MG63 (cell line): ENCODE measurements around the gene GDF7. TPM values are rescaled to one million over a fixed set of nuclear protein-coding genes. Genes with fewer than 3 reads are reported as not detected.
A peak's percentile ranks its signal among the peaks of the same experiment; 100 is the strongest.

Source experiments
- DNase-seq: peaks from one replicate; pipeline ENCODE4 v3.0.0-alpha.2; 2020
- H3K27me3 ChIP-seq: fragments of 250-450 bp; sonication (Bioruptor Pico); 2 replicates; pipeline ENCODE4 v1.5.1; 2020; ENCODE audit warnings: mild to moderate bottlenecking, moderate library complexity
- H3K36me3 ChIP-seq: fragments of 250-450 bp; sonication (Bioruptor Pico); 2 replicates; pipeline ENCODE4 v1.5.1; 2020; ENCODE audit warnings: mild to moderate bottlenecking, moderate library complexity
- H3K4me3 ChIP-seq: fragments of 250-450 bp; sonication (Bioruptor Pico); 2 replicates; pipeline ENCODE4 v1.5.1; 2020; ENCODE audit warnings: mild to moderate bottlenecking, moderate library complexity
- H3K9me3 ChIP-seq: fragments of 250-450 bp; sonication (Bioruptor Pico); 2 replicates; pipeline ENCODE4 v1.5.1; 2020; ENCODE audit warnings: mild to moderate bottlenecking, moderate library complexity
- total RNA-seq: library from RNA; depleted of rRNA; stranded (reverse); fragments of >200 nt; shearing (Covaris generic); gene quantifications from 2 replicates; pipeline ENCODE4 v1.2.3, GENCODE V29; 2014; ENCODE audit warnings: low replicate concordance

GDF7 gene
- total RNA-seq, 1 experiment from 2014 or later: not detected

GRCh38 chr2:20673686-20674308, 6.9 kb downstream of the GDF7 start:
- H3K9me3 ChIP-seq: no peaks in the 10 kb centered on the region
- H3K4me3 ChIP-seq: no peak overlapping the region
- DNase-seq: no peak
- no peaks in the 10 kb centered on the region for H3K27me3 ChIP-seq
- H3K36me3 ChIP-seq: no peaks in the 10 kb centered on the region

GRCh38 chr2:20674309-20674965, 7.5 kb downstream of the GDF7 start:
- DNase-seq: no peak
- Histone ChIP-seq H3K36me3 (no peaks in the 10 kb centered on the region), H3K4me3 (no peak overlapping the region), H3K27me3 (no peaks in the 10 kb centered on the region), H3K9me3 (no peaks in the 10 kb centered on the region)

- Histone ChIP-seq H3K4me3 (no peak overlapping the region), H3K36me3 (no peaks in the 10 kb centered on the region), H3K27me3 (no peaks in the 10 kb centered on the region), H3K9me3 (no peaks in the 10 kb centered on the region)
- DNase-seq: peak; percentile 89
Observed at GRCh38 chr2:20674974-20675679, 8.2 kb downstream of the GDF7 start.

GRCh38 chr2:20675701-20676352, 8.9 kb downstream of the GDF7 start:
- Histone ChIP-seq H3K4me3 (no peak overlapping the region), H3K36me3 (no peaks in the 10 kb centered on the region), H3K27me3 (no peaks in the 10 kb centered on the region), H3K9me3 (no peaks in the 10 kb centered on the region)
- peak; percentile 19 for DNase-seq

- no peaks in the 10 kb centered on the region for H3K27me3 ChIP-seq
- H3K36me3 ChIP-seq: no peaks in the 10 kb centered on the region
- no peak for DNase-seq
- no peaks in the 10 kb centered on the region for H3K9me3 ChIP-seq
- no peak overlapping the region for H3K4me3 ChIP-seq
Observed at GRCh38 chr2:20676353-20677215, 9.6 kb downstream of the GDF7 start.

- H3K27me3 ChIP-seq: no peaks in the 10 kb centered on the region
- H3K36me3 ChIP-seq: no peaks in the 10 kb centered on the region
- no peak overlapping the region for H3K4me3 ChIP-seq
- no peaks in the 10 kb centered on the region for H3K9me3 ChIP-seq
- no peak for DNase-seq
Observed at GRCh38 chr2:20677301-20678085, 10.5 kb downstream of the GDF7 start.

GRCh38 chr2:20678086-20678395, 11.1 kb downstream of the GDF7 start:
- Histone ChIP-seq H3K9me3 (no peaks in the 10 kb centered on the region), H3K27me3 (no peaks in the 10 kb centered on the region), H3K4me3 (no peak overlapping the region), H3K36me3 (no peaks in the 10 kb centered on the region)
- no peak for DNase-seq

- no peaks in the 10 kb centered on the region for H3K27me3 ChIP-seq
- H3K4me3 ChIP-seq: no peak overlapping the region
- H3K9me3 ChIP-seq: no peaks in the 10 kb centered on the region
- DNase-seq: no peak
- H3K36me3 ChIP-seq: no peaks in the 10 kb centered on the region
Observed at GRCh38 chr2:20678780-20679179, 11.8 kb downstream of the GDF7 start.

GRCh38 chr2:20680744-20681375, 13.9 kb downstream of the GDF7 start:
- no peaks in the 10 kb centered on the region for H3K27me3 ChIP-seq
- no peak overlapping the region for H3K4me3 ChIP-seq
- no peaks in the 10 kb centered on the region for H3K36me3 ChIP-seq
- no peak for DNase-seq
- H3K9me3 ChIP-seq: no peaks in the 10 kb centered on the region

- H3K4me3 ChIP-seq: no peak overlapping the region
- no peaks in the 10 kb centered on the region for H3K27me3 ChIP-seq
- DNase-seq: no peak
- H3K36me3 ChIP-seq: no peaks in the 10 kb centered on the region
- no peaks in the 10 kb centered on the region for H3K9me3 ChIP-seq
Observed at GRCh38 chr2:20682167-20682920, 15.4 kb downstream of the GDF7 start.

GRCh38 chr2:20684581-20685063, 17.7 kb downstream of the GDF7 start:
- no peak for DNase-seq
- H3K4me3 ChIP-seq: no peak overlapping the region
- no peaks in the 10 kb centered on the region for H3K9me3 ChIP-seq
- no peaks in the 10 kb centered on the region for H3K36me3 ChIP-seq
- H3K27me3 ChIP-seq: no peaks in the 10 kb centered on the region

GRCh38 chr2:20687260-20687832, 20.4 kb downstream of the GDF7 start:
- no peaks in the 10 kb centered on the region for H3K9me3 ChIP-seq
- no peak overlapping the region for H3K4me3 ChIP-seq
- no peaks in the 10 kb centered on the region for H3K27me3 ChIP-seq
- H3K36me3 ChIP-seq: no peaks in the 10 kb centered on the region
- DNase-seq: no peak

- Histone ChIP-seq H3K4me3 (no peak overlapping the region), H3K27me3 (no peaks in the 10 kb centered on the region), H3K9me3 (no peaks in the 10 kb centered on the region), H3K36me3 (no peaks in the 10 kb centered on the region)
- DNase-seq: no peak
Observed at GRCh38 chr2:20689428-20690264, 22.7 kb downstream of the GDF7 start.
